Natural killer cell (primary cell): Measurements from ENCODE around the gene CDH23. TPM values are rescaled to one million over a fixed set of nuclear protein-coding genes. Genes with fewer than 3 reads are reported as not detected.
A peak's percentile ranks its signal among the peaks of the same experiment; 100 is the strongest.

ENCODE experiments used
- ATAC-seq, 3 donors: fragments of 150-1000 bp in 2 of 3; fragments of 200-7000 bp in 1 of 3; cut with Tn5 transposase; 1 replicate in 1 of 3; 2 replicates in 2 of 3; pipeline ENCODE4 v1.10.0; 2021; ENCODE audit warnings: mild to moderate bottlenecking in 2 of 3, moderate library complexity in 2 of 3
- DNase-seq, 2 donors: peaks; one replicate each; pipeline versions ENCODE4 v3.0.0 to v3.0.0-alpha.2; 2013 to 2021; ENCODE audit warnings: mixed read lengths in 1 of 2
- H3K27ac ChIP-seq: one replicate; pipeline ENCODE4 v1.5.1; 2013; ENCODE audit warnings: mild to moderate bottlenecking, low read length
- H3K27me3 ChIP-seq: one replicate; pipeline ENCODE4 v1.6.1; 2013; ENCODE audit warnings: low read length; ENCODE audit not compliant: control insufficient read depth, insufficient read depth
- H3K36me3 ChIP-seq: one replicate; pipeline ENCODE4 v1.6.1; 2013; ENCODE audit warnings: low read length; ENCODE audit not compliant: control insufficient read depth, insufficient read depth
- H3K4me1 ChIP-seq: one replicate; pipeline ENCODE4 v1.6.1; 2013; ENCODE audit warnings: low read length; ENCODE audit not compliant: control insufficient read depth, insufficient read depth
- H3K4me3 ChIP-seq: one replicate; pipeline ENCODE4 v1.5.1; 2013; ENCODE audit warnings: low read length
- H3K9me3 ChIP-seq: one replicate; pipeline ENCODE4 v1.6.1; 2013; ENCODE audit warnings: low read length; ENCODE audit not compliant: control insufficient read depth, insufficient read depth
- H3K27ac Mint-ChIP-seq, 2 donors: one replicate each; pipeline ENCODE4 v1.8.0; 2022; ENCODE audit warnings: mild to moderate bottlenecking in 2 of 2, mixed read lengths in 2 of 2, moderate library complexity in 1 of 2
- H3K27me3 Mint-ChIP-seq, 2 donors: one replicate each; pipeline ENCODE4 v1.8.0; 2022; ENCODE audit warnings: low read depth in 2 of 2, mixed read lengths in 2 of 2
- H3K36me3 Mint-ChIP-seq: one replicate; pipeline ENCODE4 v1.8.0; 2022; ENCODE audit warnings: mixed read lengths
- H3K4me1 Mint-ChIP-seq, 2 donors: one replicate each; pipeline ENCODE4 v1.8.0; 2022; ENCODE audit warnings: mixed read lengths in 2 of 2
- H3K4me3 Mint-ChIP-seq: one replicate; pipeline ENCODE4 v1.8.0; 2022; ENCODE audit warnings: mild to moderate bottlenecking, moderate library complexity, mixed read lengths
- H3K9me3 Mint-ChIP-seq, 2 donors: one replicate each; pipeline ENCODE4 v1.8.0; 2022; ENCODE audit warnings: mixed read lengths in 2 of 2
- whole genome bisulfite sequencing: methylation state at CpG from one replicate; pipeline ENCODE4 v1.1.7; 2013; ENCODE audit warnings: missing lambda C conversion rate; ENCODE audit not compliant: insufficient coverage; 5-methylcytosine and 5-hydroxymethylcytosine counted together
- intact Hi-C: fragments of 100-400 bp; cut with micrococcal nuclease; formaldehyde crosslinking; loops from one replicate; pipeline ENCODE4 v1.14.2; 2022
- total RNA-seq, 4 donors: library from RNA; stranded (reverse); fragments of 120-200 nt in 1 of 4; gene quantifications; one replicate each; pipeline versions ENCODE4 v1.2.3 to v1.2.4, GENCODE V29; 2013 to 2022
- TF ChIP-seq, protein P1 (sequence below): fragments of 200-600 bp; IDR thresholded peaks from one replicate; pipeline ENCODE4 v1.8.0; 2022; ENCODE audit warnings: antibody characterized with exemption

Gene CDH23
- total RNA-seq, 3 donors from 2014 or later (not counting 1 experiment from before 2014, with no cell fraction given): 1.2 to 6.0 (median 4.3) TPM

DNA sequence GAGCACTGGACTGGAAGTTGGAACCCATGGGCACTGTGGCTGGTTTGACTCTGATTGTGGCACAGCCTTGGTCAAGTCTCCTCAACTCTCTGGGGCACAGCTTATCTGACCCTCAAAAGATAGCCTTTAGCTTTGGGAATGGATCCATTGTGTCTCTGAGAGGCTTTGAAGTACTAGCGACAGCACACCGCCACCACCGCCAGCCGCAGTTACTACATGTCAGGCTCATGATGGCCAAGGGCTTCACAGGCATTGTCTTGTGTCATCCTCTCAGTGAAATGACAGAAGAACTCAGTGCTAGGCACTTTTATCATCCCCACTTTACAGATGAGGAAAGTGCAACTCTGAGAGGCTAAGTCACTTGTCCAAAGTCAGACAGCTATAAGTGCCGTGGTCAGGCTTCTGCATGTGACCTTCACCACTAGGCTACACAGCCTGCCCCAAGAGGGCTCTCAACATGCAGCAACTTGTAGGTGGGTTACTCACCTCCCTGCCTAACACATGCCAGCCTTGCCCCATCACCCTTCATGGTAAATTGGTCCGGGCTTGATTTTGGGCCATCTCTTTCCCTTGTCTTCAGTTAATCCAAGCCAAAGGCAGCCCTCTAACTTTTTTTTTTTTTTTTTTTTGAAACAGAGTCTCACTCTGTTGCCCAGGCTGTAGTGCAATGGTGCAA lies 278.7 kb downstream of the CDH23 start:
- intact Hi-C loops: no loop called here
- H3K27ac Mint-ChIP-seq: no peak overlapping the region

DNA sequence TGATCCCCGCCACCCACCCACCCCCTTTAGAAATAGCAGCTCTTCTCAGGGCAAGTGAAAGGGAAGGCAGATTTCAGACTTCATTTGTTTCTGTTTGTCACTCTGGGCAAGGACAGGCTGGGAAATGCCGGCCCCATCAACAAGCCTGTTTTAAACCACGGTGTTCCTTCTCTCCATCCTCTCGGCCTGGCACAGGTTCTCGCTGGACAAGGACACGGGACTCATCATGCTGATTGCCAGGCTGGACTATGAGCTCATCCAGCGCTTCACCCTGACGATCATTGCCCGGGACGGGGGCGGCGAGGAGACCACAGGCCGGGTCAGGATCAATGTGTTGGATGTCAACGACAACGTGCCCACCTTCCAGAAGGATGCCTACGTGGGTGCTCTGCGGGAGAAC lies 280.5 kb downstream of the CDH23 start:
- H3K36me3 Mint-ChIP-seq: no peaks in the 10 kb centered on the region
- Histone ChIP-seq H3K4me3 (no peak overlapping the region), H3K36me3 (no peaks in the 10 kb centered on the region), H3K4me1 (no peaks in the 10 kb centered on the region), H3K27ac (no peak overlapping the region), H3K9me3 (no peaks in the 10 kb centered on the region), H3K27me3 (no peaks in the 10 kb centered on the region)
- H3K27ac Mint-ChIP-seq: peak overlapping the region in 1 of 2 donors; percentile 49
- H3K27me3 Mint-ChIP-seq: no peaks in the 10 kb centered on the region
- 94% methylated on average over 17 of the region's 17 CpGs for WGBS
- TF ChIP-seq, protein P1, sequence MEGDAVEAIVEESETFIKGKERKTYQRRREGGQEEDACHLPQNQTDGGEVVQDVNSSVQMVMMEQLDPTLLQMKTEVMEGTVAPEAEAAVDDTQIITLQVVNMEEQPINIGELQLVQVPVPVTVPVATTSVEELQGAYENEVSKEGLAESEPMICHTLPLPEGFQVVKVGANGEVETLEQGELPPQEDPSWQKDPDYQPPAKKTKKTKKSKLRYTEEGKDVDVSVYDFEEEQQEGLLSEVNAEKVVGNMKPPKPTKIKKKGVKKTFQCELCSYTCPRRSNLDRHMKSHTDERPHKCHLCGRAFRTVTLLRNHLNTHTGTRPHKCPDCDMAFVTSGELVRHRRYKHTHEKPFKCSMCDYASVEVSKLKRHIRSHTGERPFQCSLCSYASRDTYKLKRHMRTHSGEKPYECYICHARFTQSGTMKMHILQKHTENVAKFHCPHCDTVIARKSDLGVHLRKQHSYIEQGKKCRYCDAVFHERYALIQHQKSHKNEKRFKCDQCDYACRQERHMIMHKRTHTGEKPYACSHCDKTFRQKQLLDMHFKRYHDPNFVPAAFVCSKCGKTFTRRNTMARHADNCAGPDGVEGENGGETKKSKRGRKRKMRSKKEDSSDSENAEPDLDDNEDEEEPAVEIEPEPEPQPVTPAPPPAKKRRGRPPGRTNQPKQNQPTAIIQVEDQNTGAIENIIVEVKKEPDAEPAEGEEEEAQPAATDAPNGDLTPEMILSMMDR: no peak
- peaks cover 0 to 14% of the 10 kb centered on the region in 2 donors for H3K4me1 Mint-ChIP-seq
- ATAC-seq (no peak), DNase-seq (no peak)
- H3K9me3 Mint-ChIP-seq: no peaks in the 10 kb centered on the region
- intact Hi-C loops: no loop called here
- no peak overlapping the region for H3K4me3 Mint-ChIP-seq

More for the DNA sequence above, 278.7 kb downstream of the CDH23 start:
- no peak for ATAC-seq
- no peaks in the 10 kb centered on the region for H3K9me3 Mint-ChIP-seq
- Histone ChIP-seq H3K27me3 (no peaks in the 10 kb centered on the region), H3K36me3 (no peaks in the 10 kb centered on the region), H3K9me3 (no peaks in the 10 kb centered on the region), H3K27ac (no peak overlapping the region), H3K4me1 (no peaks in the 10 kb centered on the region), H3K4me3 (no peak overlapping the region)
- H3K36me3 Mint-ChIP-seq: no peaks in the 10 kb centered on the region
- TF ChIP-seq, protein P1: no peak
- 98% methylated on average over 6 of the region's 6 CpGs for WGBS
- no peaks in the 10 kb centered on the region for H3K27me3 Mint-ChIP-seq
- peaks cover 0 to 14% of the 10 kb centered on the region in 2 donors for H3K4me1 Mint-ChIP-seq
- H3K4me3 Mint-ChIP-seq: no peak overlapping the region
- no peak for DNase-seq

DNA sequence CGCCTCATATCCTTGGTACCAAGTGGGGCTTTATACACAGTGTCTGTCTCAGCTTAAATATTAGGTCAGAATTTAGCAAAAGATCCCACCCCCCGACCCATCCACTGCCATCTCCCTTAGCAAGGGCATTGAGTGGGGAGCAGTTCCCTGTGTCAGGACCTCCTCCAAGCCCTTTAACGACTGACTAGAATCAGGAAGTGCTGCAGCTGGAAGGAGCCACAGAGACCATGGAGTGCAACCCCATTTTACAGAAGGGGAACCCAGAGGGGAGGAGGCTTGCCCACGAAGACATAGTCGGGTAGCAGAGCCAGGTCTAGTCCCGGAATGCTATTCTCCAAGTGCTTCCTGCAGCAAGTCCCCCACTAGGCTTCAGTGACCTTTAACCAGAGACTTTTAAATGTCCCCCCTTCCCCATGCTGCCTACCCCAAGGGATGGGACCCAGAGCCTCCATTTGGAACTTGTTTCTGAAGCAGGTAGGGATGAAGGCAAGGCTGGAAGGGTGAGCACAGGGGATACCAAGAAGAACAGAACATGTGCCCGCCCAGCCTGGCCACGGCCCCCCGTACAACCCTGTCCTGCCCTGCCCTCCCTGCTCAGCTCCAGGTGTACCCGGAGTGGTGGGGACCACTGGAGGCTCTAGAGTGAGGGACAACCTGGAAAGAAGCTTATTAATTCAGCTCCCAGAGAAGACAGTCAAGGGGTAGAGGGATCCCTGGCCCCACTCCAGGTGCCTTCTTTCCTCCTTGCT lies 281.5 kb downstream of the CDH23 start:
- H3K4me3 ChIP-seq: no peak overlapping the region
- no peaks in the 10 kb centered on the region for H3K27me3 Mint-ChIP-seq
- no peaks in the 10 kb centered on the region for H3K9me3 Mint-ChIP-seq
- H3K36me3 Mint-ChIP-seq: no peaks in the 10 kb centered on the region
- peaks cover 0 to 14% of the 10 kb centered on the region in 2 donors for H3K4me1 Mint-ChIP-seq
- ATAC-seq (no peak), DNase-seq (no peak)
- H3K4me1 ChIP-seq: no peaks in the 10 kb centered on the region
- WGBS: 70% methylated on average over 10 of the region's 10 CpGs
- intact Hi-C loops: no loop called here
- H3K4me3 Mint-ChIP-seq: no peak overlapping the region
- TF ChIP-seq, protein P1: no peak
- H3K36me3 ChIP-seq: no peaks in the 10 kb centered on the region
- H3K9me3 ChIP-seq: no peaks in the 10 kb centered on the region
- H3K27me3 ChIP-seq: no peaks in the 10 kb centered on the region
- no peak overlapping the region for H3K27ac ChIP-seq
- H3K27ac Mint-ChIP-seq: peak overlapping the region in 1 of 2 donors; percentile 49
